GM20000 (cell line): ENCODE measurements around the gene GMPR.

Source experiments
- DNase-seq: peaks from one replicate; pipeline ENCODE4 v3.0.0; 2012; ENCODE audit warnings: low spot score
- TF ChIP-seq, protein P1 (sequence below): IDR thresholded peaks from 2 replicates; pipeline ENCODE4 v1.5.1; 2012; ENCODE audit warnings: mild to moderate bottlenecking, control low read depth; ENCODE audit errors: extremely low read depth, missing control alignments

The GMPR gene

DNA sequence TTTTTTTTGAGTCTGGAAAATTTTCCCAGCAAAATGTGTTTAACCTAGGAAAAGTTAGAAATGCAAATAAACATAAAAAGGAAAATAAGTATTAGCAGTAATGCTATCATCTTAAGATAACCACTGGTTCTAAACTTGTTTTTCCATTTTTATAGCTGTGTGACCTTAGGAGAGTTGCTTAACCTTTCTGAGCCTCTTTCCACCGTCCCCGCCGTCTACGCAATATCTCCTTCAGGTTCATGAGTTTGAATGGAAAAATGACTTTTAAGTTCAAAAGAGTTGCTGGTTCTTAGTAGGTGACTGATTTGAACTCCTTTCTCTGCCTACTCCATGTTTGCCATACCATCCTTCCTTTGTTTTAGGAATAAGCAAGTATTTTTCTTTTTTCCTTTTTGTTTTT lies 44.0 kb downstream of the GMPR start:
- no peak for DNase-seq
- TF ChIP-seq, protein P1, sequence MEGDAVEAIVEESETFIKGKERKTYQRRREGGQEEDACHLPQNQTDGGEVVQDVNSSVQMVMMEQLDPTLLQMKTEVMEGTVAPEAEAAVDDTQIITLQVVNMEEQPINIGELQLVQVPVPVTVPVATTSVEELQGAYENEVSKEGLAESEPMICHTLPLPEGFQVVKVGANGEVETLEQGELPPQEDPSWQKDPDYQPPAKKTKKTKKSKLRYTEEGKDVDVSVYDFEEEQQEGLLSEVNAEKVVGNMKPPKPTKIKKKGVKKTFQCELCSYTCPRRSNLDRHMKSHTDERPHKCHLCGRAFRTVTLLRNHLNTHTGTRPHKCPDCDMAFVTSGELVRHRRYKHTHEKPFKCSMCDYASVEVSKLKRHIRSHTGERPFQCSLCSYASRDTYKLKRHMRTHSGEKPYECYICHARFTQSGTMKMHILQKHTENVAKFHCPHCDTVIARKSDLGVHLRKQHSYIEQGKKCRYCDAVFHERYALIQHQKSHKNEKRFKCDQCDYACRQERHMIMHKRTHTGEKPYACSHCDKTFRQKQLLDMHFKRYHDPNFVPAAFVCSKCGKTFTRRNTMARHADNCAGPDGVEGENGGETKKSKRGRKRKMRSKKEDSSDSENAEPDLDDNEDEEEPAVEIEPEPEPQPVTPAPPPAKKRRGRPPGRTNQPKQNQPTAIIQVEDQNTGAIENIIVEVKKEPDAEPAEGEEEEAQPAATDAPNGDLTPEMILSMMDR: no peak

DNA sequence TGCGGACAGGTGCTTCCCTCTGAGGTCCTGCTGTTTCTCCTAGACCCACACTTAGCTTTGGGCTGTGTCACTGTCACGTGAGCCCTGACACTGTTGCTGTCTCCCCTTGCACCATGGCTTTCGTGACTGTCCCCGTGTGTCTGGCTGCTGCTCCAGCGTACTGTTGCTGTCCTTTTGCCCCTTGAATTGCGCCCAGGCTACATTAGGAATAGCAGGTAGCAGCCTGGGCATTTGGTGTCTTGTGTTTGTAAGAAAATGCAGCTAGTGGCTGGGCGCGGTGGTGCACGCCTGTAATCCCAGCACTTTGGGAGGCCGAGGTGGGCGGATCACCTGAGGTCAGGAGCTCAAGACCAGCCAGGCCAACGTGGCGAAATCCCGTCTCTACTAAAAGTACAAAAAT lies 46.1 kb downstream of the GMPR start:
- no peak for DNase-seq
- TF ChIP-seq, protein P1: no peak

DNA sequence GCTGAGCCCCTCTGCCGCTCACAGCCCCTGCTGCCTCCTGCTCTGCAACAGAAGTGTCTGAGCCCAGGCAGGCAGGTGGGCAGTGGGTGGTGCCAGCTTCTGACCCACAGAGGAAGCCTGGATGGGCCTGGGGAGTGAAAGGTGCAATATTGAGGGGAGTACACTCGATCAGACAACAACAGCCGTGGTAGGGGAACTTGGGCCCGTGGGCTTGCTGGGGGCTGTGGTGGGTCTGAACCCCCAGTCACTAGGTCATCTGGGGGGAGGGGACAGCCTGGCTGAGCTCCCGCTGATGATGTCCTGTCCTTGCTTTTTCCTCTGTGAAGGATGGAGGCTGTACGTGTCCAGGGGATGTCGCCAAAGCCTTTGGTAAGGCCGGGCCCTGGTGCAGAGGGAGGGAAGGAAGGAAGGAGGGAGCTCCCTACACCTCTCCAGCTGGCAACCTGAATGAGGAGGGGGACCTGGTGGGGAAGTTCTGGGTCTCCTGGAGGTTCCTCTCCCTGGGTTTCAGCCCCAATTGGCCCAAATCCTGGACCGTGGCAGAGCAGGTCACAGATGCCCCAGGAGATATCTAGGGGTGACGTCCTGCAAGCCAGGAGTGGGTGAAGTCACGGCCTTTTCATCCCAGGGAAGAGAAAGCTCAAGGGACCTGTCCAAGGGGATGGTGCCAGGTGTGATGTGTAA lies 47.2 kb downstream of the GMPR start:
- no peak for DNase-seq
- TF ChIP-seq, protein P1: no peak

DNA sequence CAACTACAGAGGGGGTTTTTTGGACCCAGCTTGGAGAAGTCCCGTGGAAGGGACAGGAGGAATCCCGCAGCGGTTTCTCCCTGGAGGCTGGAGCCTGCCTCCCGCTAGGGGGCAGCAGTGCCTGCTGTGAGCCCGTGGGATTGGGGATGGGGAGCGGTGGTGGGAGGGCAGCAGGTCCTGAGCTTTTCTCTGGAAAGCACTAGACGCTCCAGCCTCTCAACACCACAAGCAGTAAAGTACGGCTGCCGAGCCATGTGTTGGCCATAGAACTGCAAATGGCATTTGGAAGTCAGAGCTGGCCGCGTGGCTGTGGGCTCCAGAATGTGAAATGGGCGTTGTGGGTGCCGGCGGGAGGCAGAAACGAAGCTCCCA lies 47.8 kb downstream of the GMPR start:
- DNase-seq: peak; percentile 77
- TF ChIP-seq, protein P1: peak; percentile 97

DNA sequence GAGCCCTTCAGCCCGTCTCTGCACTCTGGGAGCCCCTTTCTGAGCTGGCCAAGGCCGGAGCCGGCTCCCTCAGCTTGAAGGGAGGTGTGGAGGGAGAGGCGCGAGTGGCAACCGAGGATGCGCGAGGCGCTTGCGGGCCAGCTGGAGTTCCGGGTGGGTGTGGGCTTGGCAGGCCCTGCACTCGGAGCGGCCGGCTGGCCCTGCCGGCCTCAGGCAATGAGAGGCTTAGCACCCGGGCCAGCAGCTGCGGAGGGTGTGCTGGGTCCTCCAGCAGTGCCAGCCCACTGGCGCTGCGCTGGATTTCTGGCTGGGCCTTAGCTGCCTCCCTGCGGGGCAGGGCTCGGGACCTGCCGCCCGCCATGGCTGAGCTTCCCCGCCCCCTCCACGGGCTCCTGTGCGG lies 49.8 kb downstream of the GMPR start:
- TF ChIP-seq, protein P1: no peak
- no peak for DNase-seq

DNA sequence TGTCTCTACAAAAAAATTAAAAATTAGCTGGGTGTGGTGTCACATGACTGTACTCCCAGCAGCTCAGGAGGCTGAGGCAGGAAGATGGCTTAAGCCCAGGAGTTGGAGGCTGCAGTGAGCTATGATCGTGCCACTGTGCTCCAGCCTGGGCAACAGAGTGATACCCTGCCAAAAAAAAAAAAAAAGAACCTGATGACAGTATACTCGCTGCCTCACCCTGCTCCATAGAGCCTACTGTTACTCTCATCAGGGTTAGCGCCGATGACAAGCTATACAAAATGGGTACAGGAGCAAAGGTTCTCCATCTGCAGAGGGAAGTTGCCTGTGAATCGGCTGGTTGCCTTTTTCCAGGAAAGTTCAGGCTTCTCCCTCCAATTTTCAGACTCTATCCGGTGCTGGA lies 53.4 kb downstream of the GMPR start:
- no peak for DNase-seq
- TF ChIP-seq, protein P1: no peak

DNA sequence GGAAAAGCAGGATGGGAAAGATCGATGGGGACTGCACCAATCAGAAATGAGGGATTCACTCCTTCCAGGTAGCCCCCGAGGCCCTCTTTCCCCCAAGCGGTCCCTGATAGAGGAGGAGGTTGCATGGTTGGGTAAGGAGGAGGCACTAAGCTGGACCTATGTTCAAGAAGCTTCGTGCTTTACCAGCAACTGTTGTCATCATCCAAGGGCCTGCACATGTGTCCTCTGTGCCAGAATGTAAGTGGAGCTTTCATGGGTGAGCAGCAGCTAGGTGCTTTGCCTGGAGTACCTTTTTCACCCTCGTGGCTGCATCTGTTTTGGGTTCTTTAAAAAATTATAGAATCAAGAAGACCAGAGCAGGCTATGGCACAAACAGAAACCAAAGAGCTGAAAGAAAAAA lies 54.0 kb downstream of the GMPR start:
- DNase-seq: no peak
- TF ChIP-seq, protein P1: no peak
